HG02571 (cell line): ENCODE measurements around the gene SLC38A3.

ENCODE experiments used
- ATAC-seq: cut with Tn5 transposase; IDR thresholded peaks from one replicate; pipeline ENCODE4 v1.9.1; 2021; ENCODE audit warnings: mild to moderate bottlenecking, moderate library complexity; ENCODE audit not compliant: unreplicated experiment

SLC38A3 gene

DNA sequence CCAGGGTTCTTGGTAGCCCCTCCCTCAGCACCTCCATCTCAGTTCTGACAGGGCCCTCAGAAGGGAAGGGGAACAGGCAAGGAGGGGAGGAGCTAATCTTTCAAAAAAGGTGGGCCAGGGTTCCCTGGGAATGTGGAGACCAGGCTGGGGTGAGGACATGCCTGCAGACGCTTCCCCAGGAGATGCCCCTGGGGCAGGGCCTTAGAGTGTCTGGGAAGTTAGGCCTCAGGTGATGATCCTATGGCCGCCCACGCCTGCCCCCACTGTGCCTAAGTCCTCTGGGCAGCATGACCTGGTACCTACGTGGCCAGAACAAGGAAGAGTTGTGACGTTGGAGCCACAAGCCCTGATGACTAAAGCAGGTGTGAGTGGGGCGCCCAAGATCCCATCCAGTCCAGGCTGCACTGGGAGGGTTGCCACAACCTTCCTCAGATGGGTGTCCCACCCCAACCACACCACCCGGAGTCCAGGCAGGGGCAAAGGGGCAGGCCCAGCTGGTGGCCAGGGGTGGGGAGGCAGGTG is 60.0 kb downstream of the SLC38A3 start:
- ATAC-seq = no peak

DNA sequence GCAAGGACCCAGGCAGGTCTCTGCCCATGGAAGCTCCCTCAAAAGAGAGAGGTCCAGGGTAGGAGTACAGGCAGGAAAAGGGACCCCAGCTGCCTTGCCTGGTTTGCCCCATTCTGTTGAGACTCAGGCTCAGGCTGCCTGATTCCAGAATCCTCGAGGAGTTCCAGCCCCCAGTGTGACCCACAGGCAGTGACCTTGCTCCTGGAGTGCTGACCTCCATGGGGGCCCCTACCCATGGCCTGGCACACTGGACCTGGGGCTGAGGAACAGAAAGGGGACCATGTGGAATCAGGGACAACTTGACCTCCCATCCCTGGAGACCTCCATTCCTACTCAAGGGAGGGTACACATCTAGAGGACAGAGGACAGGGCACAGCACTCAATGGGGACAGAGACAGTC is 60.5 kb downstream of the SLC38A3 start:
- no peak for ATAC-seq

DNA sequence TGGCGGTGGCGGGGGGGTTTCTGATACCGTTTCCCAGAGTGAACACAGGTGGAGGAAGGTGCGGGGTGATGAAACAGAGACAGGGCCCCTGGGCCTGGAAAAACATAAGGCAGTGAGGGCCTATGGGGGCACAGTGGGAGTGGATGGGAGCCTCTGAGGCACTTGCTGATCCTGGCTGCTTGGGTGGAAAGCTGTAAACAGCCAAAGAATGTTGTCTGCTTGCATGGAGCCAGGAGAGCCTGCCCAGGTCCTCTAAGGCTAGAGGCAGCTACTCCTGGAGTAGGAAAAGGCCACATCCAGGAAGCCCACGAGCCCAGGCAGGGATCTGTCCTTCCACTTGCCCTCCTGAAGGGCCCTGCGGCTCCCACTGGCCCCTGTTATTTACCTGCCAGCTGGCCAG is 60.9 kb downstream of the SLC38A3 start:
- ATAC-seq = no peak

DNA sequence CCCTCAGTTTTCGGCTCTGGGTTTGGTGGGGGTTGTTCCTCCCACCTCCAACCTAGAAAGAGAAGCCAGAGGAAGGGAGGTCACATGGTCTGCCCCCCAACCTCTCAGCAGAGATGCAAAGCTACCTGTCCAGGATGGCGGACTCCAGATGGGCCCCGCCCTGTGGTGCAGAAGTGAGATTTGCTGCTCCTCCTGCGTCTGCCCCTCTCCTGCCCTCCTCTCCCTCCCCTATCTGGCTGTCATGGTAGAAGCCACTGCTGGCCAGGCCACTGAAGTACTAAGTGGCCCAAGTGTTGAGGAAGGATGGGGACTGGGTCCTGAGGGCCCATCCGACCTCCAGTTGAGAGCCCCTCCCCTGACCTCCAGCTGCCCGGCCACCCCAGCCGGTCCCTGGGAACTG is 61.8 kb downstream of the SLC38A3 start:
- ATAC-seq = no peak

DNA sequence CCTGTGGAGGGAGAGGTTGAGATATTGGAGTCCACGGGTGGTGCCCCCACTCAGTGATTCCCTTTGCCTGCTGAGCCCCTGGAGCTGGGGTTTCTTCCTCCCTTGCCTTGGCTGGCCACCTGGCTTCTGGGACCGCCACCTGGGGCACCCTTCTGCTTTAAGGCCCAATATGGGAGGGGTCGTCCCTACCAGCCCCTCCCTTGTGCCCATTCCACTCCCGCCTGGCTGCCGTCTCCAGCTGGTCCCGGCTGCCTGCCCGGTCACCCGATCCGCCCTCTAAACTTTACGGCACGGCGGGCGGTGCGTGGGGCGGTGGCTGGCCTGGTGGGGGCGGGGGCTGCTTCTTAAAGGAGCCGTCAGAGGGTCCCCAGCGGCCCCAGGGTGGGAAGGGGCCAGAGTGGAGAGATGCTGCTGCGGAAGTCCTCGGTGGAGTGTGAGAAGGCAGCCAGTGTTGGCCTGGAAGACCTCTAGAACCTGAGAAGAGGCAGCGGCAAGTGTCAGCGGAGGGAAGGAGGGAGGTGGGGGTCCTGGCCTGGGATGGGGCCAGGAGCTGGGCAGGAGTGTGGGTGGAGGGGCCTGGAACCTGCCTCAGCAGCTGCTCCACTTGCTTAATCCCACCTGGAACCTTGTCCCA is 62.3 kb downstream of the SLC38A3 start:
- no peak for ATAC-seq

DNA sequence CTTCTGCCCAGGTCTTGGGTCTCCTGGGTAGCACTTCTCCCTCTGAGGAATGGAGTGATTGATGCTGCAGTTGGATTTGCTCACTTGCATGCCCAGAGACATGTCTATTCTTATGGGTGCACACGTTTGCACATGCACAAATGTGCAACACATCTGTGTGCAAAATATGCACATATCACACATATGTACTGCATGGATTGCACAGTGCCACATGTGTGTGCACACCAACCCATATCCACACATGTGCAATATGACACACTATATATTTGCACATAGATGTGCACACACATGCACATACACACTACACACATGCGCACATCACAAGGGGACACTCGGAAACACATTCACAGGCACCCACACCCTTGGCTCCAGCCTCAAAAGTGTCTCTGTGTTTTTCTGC is 63.2 kb downstream of the SLC38A3 start:
- ATAC-seq = no peak

DNA sequence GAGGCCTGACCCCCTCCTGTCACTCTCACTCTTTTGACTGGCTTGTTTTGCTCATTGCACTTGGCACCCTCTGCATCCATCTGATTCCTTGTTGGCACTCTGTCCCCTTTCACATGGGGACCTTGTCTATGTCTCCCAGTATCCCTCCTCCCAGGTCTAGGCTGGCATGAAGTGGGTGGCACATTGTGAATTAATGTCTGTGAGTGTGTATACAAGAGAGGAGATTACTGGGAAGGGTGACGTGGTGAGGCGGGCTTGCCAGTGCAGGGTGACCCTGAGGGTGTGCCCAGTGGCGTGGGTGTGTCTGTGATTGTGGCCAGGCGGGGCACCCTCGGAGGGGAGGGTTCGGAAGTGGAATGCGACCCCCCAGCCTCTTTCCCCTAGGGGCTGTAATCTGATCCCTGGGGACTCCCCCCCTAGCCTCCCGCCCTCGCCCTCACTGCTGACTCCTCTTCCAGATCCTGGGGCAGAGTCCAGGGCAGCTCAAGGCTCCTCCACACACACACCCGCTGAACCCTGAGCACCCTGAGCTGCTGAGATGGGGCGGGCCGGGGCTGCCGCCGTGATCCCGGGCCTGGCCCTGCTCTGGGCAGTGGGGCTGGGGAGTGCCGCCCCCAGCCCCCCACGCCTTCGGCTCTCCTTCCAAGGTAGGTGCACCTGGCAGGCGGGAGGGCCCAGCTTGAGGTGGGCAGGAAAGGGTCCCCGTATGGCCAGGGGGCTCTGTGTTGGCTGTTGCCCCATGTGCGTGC is 63.8 kb downstream of the SLC38A3 start, which contains the start of gene SEMA3B:
Gene SEMA3B (plus strand): TSS at position 445 of the 749 bp plus-strand sequence. CDS start 94 bp downstream, at position 539.
- ATAC-seq = no peak

DNA sequence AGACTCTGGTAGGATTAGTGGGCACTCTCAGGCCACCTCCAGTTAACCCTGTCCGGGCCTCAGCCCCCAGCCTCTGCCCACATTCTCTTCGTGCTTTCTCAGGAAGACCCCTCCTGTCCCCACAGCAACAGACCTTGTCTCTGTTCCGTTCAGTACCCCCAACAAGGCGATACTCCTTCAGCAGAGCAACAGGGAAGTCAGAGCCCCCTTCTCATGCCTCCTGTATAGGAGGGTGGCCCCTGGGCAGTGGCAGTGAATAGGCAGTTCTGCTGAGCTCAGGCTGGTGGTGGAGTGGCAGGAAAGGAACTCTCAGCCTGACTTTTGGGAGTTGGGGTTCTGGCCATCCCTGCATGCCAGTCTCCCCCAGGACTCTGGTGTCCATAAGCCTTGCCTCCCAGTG is 64.4 kb downstream of the SLC38A3 start:
- no peak for ATAC-seq

DNA sequence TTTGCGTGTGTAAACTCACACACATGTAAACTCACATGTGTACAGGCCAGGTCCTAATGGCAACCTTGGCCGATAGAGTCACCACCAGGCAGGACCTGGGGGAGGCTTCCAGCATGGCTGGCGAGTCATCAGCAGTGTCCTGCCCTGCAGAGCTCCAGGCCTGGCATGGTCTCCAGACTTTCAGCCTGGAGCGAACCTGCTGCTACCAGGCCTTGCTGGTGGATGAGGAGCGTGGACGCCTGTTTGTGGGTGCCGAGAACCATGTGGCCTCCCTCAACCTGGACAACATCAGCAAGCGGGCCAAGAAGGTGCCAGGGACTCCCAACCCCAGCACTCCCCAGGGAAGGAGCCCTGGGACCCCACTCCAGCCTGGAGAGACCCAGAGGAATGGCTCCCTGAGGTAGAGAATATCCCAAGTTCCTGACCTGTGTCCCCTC is 64.9 kb downstream of the SLC38A3 start:
- ATAC-seq = no peak

DNA sequence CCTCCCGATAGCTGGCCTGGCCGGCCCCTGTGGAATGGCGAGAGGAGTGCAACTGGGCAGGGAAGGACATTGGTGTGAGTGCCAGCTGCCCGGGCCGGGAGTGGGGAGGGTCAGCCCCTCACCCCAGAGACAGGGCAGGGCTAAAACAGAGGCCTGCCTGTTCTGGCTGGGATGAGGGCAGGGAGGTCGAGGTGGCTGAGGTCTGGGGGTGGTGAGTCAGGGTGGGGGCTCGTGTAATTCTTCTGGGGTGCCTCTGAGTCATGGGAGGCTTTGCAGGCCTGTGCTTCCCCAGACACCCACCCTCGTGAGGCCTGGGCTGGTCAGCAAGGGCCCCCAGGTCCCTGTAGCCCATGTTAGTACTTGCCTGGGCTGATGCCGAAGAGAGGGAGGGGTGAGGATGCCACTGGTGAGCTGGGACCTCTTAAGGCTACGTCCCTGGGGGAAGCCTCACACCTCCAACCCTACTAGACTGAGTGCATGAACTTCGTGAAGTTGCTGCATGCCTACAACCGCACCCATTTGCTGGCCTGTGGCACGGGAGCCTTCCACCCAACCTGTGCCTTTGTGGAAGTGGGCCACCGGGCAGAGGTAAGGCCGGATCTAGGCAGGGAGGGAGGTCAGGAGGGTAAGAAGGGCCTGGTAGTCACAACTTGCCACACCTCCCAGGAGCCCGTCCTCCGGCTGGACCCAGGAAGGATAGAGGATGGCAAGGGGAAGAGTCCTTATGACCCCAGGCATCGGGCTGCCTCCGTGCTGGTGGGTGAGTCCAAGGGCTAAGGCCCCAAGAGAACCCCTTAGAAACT is 65.6 kb downstream of the SLC38A3 start:
- no peak for ATAC-seq
